Calu3 (cell line): Measurements from ENCODE around the gene DAPK2. TPM values are rescaled to one million over a fixed set of nuclear protein-coding genes. Genes with fewer than 3 reads are reported as not detected.
"Not testable (repeated sequence)": the region's sequence is repeated elsewhere in the genome, so short reads cannot be mapped to it uniquely, and the experiment has no call there.

ENCODE experiments used
- BruUV-seq: library from RNA; stranded (reverse); fragments of 400-500 nt; replicated peaks from 2 replicates; lab custom pipeline; 2021; lab: Mats Ljungman, UMichigan
- CTCF ChIA-PET: fragments of 300-600 bp; sonication (Branson Sonifier 250); formaldehyde crosslinking; loops from one replicate; lab custom pipeline; 2022; ENCODE audit warnings: antibody characterized with exemption; lab: Charles Lee
- DNase-seq: peaks from one replicate; pipeline ENCODE4 v3.0.0; 2022
- H3K27ac Mint-ChIP-seq: one replicate; pipeline ENCODE4 v1.8.0; 2022; ENCODE audit warnings: mixed read lengths; ENCODE audit not compliant: unreplicated experiment
- H3K27me3 Mint-ChIP-seq: one replicate; pipeline ENCODE4 v1.8.0; 2022; ENCODE audit warnings: mixed read lengths; ENCODE audit not compliant: unreplicated experiment
- H3K36me3 Mint-ChIP-seq: one replicate; pipeline ENCODE4 v1.8.0; 2022; ENCODE audit warnings: mild to moderate bottlenecking, moderate library complexity, mixed read lengths; ENCODE audit not compliant: insufficient read depth, unreplicated experiment
- H3K4me1 Mint-ChIP-seq: one replicate; pipeline ENCODE4 v1.8.0; 2022; ENCODE audit warnings: mild to moderate bottlenecking, low read depth, mixed read lengths; ENCODE audit not compliant: unreplicated experiment
- H3K4me3 Mint-ChIP-seq: one replicate; pipeline ENCODE4 v1.8.0; 2022; ENCODE audit warnings: mild to moderate bottlenecking, low read depth, moderate library complexity, mixed read lengths; ENCODE audit not compliant: unreplicated experiment
- H3K9me3 Mint-ChIP-seq: one replicate; pipeline ENCODE4 v1.8.0; 2022; ENCODE audit warnings: low read depth, mixed read lengths; ENCODE audit not compliant: unreplicated experiment
- CTCF ChIP-seq: fragments of 200-600 bp; IDR thresholded peaks from one replicate; pipeline ENCODE4 v1.8.0; 2022; ENCODE audit warnings: antibody characterized with exemption; ENCODE audit not compliant: unreplicated experiment
- intact Hi-C: fragments of 100-400 bp; cut with micrococcal nuclease; formaldehyde crosslinking; loops from one replicate; pipeline ENCODE4 v1.10.0; 2022; ENCODE audit not compliant: unreplicated experiment
- total RNA-seq: library from RNA; stranded (reverse); gene quantifications from 2 replicates; pipeline ENCODE4 v1.2.3, GENCODE V29; 2022

Gene DAPK2
- total RNA-seq, 1 experiment from 2014 or later, result 1.1 TPM

GRCh38 chr15:63969652-63970421 lies 76.4 kb downstream of the DAPK2 start:
- intact Hi-C loops, result no loop called here
- no TSS peak for BruUV-seq
- no peak overlapping the region for H3K27ac Mint-ChIP-seq
- H3K36me3 Mint-ChIP-seq, result no peaks in the 10 kb centered on the region
- no peak for TF ChIP-seq CTCF
- DNase-seq, result no peak
- CTCF ChIA-PET, result interaction anchor here (0.5 to 0.6 kb wide), 3 partner anchors 63 to 745 kb away, joined by 4 to 6 read pairs (median 4); no protein-coding TSS in a partner anchor
- H3K4me3 Mint-ChIP-seq, result no peak overlapping the region
- peaks cover 3% of the 10 kb centered on the region for H3K27me3 Mint-ChIP-seq
- H3K9me3 Mint-ChIP-seq, result no peaks in the 10 kb centered on the region
- H3K4me1 Mint-ChIP-seq, result peaks cover 30% of the 10 kb centered on the region

- H3K4me3 Mint-ChIP-seq, result no peak overlapping the region
- intact Hi-C loops, result no loop called here
- no peaks in the 10 kb centered on the region for H3K9me3 Mint-ChIP-seq
- H3K27me3 Mint-ChIP-seq, result peaks cover 13% of the 10 kb centered on the region
- peaks cover 29% of the 10 kb centered on the region for H3K4me1 Mint-ChIP-seq
- TF ChIP-seq CTCF, result no peak
- no TSS peak for BruUV-seq
- CTCF ChIA-PET, result interaction anchor here (1.2 to 1.9 kb wide), 3 partner anchors 19 to 42 kb away, joined by 3 to 6 read pairs (median 3); no protein-coding TSS in a partner anchor
- DNase-seq, result no peak
- H3K27ac Mint-ChIP-seq, result no peak overlapping the region
- no peaks in the 10 kb centered on the region for H3K36me3 Mint-ChIP-seq
Observed at GRCh38 chr15:63968700-63969099, 77.6 kb downstream of the DAPK2 start.

GRCh38 chr15:63968122-63968524 lies 78.2 kb downstream of the DAPK2 start:
- Mint-ChIP-seq H3K27me3 (peaks cover 19% of the 10 kb centered on the region), H3K27ac (no peak overlapping the region), H3K4me3 (no peak overlapping the region), H3K4me1 (peaks cover 23% of the 10 kb centered on the region), H3K9me3 (peaks cover 3% of the 10 kb centered on the region), H3K36me3 (no peaks in the 10 kb centered on the region)
- BruUV-seq, result no TSS peak
- intact Hi-C loops, result no loop called here
- no peak for TF ChIP-seq CTCF
- DNase-seq, result no peak
- CTCF ChIA-PET, result interaction anchor here (1.2 to 1.9 kb wide), 3 partner anchors 18 to 43 kb away, joined by 3 to 6 read pairs (median 3); no protein-coding TSS in a partner anchor

GRCh38 chr15:63967616-63968015 lies 78.7 kb downstream of the DAPK2 start:
- Mint-ChIP-seq H3K9me3 (peaks cover 3% of the 10 kb centered on the region), H3K36me3 (no peaks in the 10 kb centered on the region), H3K27ac (no peak overlapping the region), H3K27me3 (peaks cover 24% of the 10 kb centered on the region), H3K4me1 (peaks cover 22% of the 10 kb centered on the region), H3K4me3 (no peak overlapping the region)
- intact Hi-C loops, result no loop called here
- TF ChIP-seq CTCF, result no peak
- no TSS peak for BruUV-seq
- no peak for DNase-seq
- CTCF ChIA-PET, result interaction anchor here (0.5 to 1.9 kb wide), 4 partner anchors 18 to 101 kb away, joined by 3 to 6 read pairs (median 3); no protein-coding TSS in a partner anchor

- H3K27me3 Mint-ChIP-seq, result peaks cover 55% of the 10 kb centered on the region
- intact Hi-C loops, H3K4me1 Mint-ChIP-seq, H3K27ac Mint-ChIP-seq, DNase-seq, H3K9me3 Mint-ChIP-seq, CTCF ChIA-PET, H3K4me3 Mint-ChIP-seq, H3K36me3 Mint-ChIP-seq, BruUV-seq: not testable (repeated sequence)
Observed at GRCh38 chr15:63962947-63963721, 83.2 kb downstream of the DAPK2 start.
